HG03432 (cell line): Measurements from ENCODE around the gene NADSYN1.
"Not testable (repeated sequence)": the region's sequence is repeated elsewhere in the genome, so short reads cannot be mapped to it uniquely, and the experiment has no call there.

Experiments used
- ATAC-seq: cut with Tn5 transposase; IDR thresholded peaks from one replicate; pipeline ENCODE4 v1.9.1; 2021; ENCODE audit warnings: mild to moderate bottlenecking, moderate library complexity; ENCODE audit not compliant: unreplicated experiment

Gene NADSYN1

DNA sequence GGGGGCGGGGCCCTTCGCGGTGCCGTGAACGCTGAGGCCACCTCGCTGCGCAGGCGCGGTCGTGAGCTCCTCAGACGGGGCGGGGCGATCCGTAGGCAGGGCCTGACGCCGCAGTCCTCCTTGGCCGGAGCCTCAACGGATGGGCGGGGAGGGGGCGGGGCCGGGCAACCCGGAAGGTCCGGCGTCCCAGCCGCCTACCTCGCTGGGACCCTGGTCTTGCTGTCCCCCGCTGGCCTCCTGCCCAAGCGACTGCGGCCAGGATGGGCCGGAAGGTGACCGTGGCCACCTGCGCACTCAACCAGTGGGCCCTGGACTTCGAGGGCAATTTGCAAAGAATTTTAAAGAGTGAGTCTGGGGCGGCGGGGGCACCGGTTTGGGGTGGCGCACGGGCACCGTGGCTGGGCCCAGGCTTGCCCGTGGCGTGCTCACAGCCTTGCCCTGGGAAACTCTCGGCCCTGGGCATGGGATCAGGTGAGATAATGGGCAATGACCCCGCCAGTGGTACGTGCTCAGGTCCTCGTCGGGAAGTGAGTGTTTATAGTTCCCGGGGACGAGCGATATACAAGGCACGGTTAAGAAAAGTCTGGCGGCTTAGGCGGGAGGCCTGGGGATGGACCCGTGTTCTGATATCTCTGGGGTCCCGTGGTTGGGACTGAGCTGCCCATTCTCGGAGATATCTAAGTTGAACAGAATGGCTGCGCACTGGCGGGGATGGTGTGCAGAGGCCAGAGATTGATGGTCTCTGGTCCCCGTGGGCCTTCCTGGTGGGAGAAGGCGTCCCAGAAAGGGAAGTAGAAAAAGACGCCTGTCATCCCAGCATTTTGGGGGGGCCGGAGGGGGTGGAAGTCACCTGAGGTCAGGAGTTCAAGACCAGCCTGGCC, at the start of gene NADSYN1:
TSS of gene NADSYN1 (plus strand) at position 167 of the 881 bp plus-strand sequence. CDS start at position 261, 94 bp downstream.
- ATAC-seq, result peak; percentile 57

DNA sequence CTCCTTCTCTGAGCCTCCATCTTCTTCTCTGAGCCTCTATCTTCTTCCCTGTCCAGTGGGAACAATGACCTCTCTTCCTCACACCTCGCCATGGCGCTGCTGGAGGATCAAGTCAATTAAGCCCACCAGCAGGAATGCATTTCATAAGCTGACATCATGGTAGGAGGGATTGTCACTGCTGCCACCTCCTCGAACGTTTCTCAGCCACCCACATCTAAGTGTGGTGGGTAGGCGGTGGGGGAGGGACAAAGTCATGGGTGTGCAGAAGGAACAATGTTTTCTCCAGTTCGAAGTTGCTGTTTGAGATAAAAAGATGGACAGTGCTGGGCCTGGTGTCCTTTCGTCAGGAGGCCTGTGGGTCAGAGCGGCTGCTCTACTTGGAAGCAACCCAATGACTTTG, 48.8 kb upstream of the NADSYN1 start:
- ATAC-seq, result no peak

DNA sequence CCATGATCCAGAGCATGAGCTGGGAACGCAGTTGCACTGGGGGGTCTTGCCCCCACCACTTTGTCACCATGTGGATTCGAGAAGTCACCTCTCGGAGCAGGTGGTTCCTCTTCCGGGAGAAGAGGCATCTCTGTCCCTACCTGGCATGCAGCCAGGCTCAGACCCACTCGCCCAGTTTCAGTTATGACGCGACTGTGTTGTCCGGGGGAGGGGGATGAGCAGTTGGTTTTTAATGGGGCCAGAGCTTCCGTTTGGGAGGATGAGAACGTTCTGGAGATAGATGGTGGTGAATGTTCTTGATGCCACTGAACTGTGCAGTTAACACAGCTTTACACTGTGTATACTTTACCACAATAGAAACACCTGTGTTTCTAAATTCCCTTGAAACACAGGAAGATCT, 46.3 kb upstream of the NADSYN1 start:
- ATAC-seq, result no peak

DNA sequence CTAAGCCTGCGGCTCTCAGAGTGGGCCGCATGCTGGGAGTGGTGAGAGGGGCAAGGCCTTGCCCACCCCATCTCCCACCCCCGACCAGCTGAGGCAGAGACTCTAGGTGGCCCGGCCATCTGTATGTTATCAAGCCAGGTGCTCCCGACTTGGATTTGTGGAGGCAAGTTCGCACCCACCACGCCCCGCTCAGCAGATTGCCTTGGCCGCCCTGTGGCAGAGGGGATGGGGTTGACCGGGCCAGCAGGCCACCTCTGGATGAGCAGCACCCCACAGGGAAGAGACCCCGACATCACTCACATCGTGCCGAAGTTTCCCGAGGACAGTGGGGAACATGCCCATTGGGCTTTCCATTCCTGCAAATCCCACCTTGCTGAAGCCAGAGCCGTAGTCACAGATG, 45.6 kb upstream of the NADSYN1 start:
- no peak for ATAC-seq

DNA sequence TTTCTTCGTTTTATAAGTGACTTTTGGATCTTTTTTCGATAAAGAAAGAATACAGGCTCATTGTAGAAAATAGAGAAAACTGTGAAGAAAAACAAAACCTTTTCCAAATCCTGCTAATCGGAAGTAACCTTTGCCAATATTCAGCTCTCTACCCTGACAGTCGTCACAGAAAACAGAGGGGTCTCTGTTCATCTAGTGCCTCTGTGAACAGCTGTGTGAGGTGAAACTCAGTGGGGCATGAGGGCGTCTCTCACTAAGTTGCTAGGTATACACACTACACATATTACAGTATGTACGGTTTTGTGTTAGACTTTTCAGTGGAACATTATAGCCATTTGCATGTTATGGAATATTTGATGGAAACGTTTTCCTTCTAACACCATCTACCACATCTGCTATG, 44.2 kb upstream of the NADSYN1 start:
- ATAC-seq, result no peak

DNA sequence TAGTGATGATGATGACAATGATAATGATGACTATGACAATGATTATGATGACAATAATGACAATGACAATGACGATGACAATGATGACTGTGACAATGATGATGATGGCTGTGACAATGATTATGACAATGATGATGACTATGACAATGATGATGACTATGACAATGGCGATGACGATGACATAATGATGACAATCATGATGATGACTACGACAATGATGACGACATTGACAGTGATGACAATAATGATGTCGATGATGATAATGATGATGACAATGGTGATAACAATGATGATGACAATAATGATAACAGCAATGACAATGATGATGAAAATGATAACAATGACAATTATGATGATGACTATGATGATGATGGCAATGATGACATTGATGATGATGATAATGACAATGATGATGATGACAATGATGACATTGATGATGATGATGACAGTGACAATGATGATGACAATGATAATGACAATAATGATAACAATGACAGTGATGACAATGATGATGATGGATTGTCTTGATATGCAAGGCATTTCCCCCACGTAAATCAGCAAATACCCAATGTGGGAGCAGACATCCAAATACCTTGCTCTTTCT, 42.5 kb upstream of the NADSYN1 start:
- ATAC-seq, result no peak

DNA sequence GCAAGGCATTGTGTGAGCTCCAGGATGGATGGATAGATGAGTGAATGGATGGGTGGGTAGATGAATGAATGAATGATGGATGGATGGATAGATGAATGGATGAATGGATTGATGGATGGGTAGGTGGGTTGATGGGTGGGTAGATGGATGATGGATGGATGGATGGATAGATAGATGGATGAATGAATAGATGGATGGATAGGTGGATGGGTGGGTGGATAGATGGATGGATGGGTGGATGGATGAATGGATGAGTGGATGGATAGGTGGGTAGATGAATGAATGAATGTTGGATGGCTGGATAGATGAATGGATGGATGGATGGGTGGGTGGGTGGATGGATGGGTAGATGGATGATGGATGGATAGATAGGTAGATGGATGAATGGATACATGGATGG, 38.4 kb upstream of the NADSYN1 start:
- no peak for ATAC-seq

DNA sequence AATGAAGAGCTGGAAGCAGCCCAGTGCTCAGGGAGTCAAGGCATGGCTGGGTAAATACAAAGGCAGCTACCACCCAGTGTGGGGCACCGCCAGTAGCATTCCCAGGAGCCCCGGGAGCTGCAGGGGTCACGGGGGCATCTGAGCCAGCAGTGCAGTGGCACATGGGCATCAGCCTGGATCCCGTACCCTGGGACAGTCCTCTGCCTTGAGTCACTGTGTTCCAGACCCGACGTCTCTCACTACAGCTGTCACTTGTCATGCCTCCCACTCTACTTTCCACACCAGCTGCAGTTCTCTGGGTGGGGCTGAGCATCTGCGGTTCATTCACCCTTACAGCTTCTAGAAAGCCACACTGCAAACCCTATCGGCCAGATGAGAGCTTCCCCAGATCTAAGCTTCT, 34.4 kb upstream of the NADSYN1 start:
- ATAC-seq, result no peak

DNA sequence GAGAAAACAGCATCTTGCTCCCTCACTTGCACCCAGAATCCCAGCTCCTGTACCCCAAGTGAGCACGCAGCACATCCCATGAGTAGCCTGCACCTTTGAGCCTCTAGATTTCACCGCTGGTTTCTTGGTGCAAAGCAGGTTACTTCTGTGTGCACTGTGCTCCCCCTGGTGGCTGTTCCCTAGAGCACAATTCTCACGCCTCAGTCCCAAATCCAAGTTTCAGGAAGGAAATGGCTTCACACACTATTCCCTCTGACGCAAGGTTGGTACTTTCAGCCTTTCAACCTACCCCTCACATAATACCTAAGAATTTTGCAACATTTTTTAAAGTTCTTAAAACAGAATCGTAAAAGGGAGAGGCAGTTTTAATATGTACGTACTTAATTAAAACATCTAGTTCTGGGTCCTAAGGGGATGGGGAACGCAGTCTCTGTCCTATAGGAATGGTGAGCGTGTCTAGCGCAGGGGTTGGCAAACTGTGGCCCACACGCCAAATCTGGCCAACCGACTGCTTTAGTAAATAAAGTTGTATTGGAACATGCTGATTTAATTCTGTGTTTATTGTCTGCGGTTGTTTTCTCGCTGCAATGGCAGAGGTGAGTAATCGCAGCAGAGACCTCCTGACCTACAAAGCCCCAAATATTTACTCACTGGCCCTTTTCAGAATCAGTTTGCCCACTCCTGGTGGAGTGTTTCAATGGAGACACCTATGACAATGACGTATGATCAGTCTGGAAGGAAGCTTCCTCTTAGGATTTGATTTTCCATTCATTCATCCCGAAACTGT, 32.4 kb upstream of the NADSYN1 start:
- ATAC-seq, result no peak

DNA sequence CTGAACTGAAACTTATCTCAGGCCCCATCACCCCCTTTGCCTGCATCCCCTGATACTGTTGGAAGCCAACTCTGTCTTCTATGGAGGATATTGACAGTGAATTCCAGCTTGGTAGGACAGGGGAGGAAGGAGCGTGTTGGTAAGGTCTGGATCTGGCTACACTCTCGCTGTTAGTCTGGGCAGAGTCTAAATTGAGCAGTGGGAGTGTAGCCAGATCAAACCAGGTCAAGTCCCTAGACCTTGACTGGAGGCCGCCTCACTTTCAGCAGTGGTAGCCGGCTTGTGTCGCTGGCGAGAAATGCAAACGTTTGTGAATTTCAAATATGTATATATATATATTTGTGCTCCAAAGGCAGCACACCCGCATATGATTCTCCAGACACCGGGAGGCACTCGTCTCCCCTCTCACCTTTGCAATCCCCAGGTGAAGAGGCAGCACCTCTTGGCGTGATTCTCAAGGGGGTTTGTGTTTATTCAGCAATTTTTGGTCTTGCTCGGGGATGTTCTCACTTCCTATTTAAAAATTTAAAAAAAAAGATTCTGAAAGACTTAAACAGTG, 31.5 kb upstream of the NADSYN1 start:
- no peak for ATAC-seq

DNA sequence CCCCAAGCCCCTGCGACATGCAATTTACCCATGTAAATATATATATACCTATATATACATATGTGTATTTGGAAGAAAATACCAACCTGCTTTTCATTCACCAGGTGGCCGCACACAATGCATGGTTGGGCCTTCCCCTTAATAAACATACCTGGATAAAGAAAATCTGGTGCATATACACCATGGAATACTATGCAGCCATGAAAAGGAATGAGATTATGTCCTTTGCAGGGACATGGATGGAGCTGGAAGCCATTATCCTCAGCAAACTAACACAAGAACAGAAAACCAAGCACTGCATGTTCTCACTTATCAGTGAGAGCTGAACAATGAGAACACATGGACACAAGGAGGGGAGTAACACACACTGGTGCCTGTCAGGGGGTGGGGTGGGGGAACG, 30.7 kb upstream of the NADSYN1 start:
- ATAC-seq, result not testable (repeated sequence)

DNA sequence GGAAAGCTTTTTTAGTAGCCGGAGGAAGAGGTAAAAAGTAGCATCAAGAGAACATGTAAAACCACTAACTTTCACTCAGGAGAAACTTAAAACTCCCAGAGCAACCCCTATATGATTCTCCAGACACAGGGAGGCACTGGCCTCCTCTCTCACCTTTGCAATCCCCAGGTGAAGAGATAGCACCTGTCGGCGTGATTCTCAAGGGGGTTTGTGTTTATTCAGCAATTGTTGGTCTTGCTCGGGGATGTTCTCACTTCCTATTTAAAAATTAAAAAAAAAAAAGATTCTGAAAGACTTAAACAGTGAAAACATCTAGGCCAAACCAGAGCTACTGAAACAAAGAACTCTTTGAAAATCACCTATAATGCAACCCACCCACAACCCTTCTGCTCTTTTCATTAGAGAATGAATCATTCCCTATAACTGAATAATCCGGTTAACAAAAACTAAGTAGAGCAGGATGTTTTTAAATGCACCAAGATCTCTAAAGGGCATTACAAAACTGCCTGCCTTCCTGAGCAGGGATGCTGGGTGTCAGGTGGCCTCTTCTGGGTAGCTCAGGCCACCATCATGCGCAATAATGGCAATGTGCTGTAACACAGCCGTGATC, 29.7 kb upstream of the NADSYN1 start:
- no peak for ATAC-seq

DNA sequence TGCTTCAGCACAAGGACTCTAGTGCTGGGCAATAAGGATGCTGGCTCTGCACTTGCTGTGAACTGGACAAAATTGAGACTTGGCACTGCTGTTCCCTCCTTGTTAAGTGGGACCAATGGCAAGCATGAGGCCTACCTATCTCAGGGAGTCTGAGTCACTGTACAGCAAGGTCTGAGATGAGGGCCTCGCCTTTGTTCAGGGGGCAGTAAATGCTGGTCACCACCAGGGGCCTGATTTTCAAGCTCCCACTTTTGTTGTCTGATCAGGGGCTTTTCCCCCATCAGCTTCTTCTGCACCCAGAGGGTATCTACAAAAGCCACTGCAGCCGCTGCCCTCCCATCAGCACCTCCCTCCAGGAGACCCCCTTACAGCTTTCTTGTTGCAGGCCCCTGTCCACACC, 27.6 kb upstream of the NADSYN1 start:
- no peak for ATAC-seq

DNA sequence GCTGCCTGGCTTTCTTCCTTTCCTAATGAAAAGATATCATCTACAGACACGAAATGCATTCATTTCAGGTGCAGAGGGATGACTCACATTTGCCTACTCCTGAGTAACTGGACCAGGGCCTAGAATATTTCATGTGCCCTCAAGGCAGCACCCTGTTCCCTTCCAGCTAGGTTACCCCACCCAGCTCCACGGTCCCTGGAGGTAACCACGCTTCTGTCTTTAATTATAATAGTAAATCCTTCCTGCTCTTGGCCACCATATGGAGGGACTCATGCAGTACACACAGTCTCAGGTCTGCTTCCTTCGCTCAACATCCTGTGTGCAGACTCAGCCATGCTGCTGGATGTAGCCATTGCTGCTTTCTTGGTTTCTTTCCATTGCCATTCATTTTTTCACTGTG, 27.1 kb upstream of the NADSYN1 start:
- ATAC-seq, result no peak

DNA sequence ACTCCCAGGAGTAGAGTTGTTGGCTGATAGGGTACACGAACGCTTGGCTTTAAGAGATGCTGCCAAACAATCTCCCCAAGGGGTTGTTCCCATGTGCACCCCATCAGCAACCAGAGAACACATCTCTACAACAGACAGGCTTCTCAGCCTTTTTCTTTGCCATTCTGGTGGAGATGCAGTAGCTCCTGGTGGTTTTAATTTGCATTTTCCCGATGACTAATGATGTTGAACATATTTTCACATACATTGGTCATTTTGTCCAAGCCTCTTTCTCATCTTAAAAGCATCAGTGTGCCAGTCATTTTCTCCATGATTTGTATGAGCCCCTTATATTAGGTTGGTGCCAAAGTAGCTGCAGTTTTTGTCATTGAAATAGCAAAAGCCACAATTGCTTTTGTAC, 26.6 kb upstream of the NADSYN1 start:
- no peak for ATAC-seq

DNA sequence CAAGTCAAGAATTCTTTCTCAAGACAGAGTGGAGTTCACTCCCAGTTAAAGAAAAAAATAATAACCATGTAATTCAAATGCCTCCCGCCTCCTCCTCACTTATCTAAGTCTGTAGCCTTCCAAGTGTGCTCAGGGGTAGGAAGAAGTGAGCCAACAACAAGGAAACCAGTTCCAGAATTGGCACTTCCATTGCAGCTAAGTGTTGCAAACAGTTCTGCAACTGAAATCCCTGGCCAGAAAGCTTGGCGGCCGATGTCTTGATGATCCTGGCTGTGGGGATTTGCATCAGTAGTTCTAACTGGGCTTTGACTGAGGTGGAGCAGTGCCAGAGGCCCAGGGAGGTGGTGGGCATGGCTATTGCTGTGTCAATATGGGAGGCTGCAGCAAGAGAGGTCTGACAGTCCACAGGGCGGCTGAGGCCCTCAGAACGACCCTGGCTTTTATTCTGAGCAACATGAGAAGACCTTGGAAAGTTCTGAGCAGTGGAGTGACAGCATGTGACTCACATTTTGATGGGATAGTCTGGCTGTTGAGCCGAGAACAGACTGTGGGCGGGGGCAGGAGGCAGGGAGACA, 24.1 kb upstream of the NADSYN1 start:
- no peak for ATAC-seq

DNA sequence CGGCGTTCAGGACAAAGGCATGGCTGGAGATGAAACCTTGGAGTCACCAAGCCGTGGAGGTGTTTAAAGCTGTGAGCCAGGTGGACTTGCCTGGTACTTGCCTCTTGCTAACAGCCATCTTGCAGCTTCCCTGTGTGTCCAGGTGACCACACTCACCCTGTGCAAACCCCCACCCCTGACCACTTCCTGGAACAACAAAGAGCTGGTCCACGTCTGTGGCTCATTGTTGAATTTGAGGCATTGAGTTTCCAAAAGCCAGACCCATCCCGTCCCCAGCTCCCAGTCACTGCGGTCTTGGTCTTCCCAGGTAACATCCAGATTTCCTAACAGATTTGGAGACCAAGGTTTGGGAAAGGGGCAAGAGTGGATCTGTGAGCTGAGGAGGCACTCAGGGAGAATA, 23.3 kb upstream of the NADSYN1 start:
- ATAC-seq, result no peak

DNA sequence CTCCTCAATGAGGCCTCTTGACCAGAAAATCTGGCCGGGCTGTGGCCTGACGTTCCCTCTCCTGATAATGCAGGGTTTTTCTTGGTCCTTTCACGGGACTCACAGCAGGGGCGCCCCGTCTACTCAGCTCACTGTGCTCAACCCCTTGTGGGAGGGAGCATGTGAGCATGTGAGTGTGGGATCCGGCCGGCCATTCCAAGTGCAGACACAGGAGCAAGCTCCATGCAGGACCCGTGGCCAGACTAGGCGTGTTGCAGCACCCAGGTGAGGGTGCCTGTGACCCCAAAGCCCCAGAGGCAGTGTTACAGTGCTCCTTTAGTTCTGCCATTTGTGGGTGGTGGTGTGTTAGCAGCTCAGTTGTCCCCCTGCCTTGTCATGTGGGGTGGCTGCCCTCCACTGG, 22.8 kb upstream of the NADSYN1 start:
- no peak for ATAC-seq

DNA sequence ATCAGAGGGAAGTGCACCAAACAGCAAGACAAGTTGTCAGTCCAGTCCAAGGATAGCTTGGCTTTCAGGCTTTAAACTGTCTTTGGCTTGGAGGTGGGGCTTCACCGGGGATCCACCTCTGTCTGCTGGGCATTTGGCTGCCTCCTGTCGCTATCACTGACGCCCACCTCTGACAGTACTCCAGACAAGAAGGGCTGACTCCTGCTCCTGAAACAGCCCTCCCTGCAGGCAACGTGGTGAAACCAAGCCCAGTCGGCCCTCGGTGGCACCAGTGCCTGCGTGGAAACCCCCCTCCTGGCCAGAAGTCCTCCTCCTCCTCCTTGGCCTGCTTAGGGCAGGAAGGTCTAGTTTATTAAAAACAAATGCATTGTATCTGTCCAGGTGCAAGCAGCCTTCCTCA, 21.7 kb upstream of the NADSYN1 start:
- no peak for ATAC-seq

DNA sequence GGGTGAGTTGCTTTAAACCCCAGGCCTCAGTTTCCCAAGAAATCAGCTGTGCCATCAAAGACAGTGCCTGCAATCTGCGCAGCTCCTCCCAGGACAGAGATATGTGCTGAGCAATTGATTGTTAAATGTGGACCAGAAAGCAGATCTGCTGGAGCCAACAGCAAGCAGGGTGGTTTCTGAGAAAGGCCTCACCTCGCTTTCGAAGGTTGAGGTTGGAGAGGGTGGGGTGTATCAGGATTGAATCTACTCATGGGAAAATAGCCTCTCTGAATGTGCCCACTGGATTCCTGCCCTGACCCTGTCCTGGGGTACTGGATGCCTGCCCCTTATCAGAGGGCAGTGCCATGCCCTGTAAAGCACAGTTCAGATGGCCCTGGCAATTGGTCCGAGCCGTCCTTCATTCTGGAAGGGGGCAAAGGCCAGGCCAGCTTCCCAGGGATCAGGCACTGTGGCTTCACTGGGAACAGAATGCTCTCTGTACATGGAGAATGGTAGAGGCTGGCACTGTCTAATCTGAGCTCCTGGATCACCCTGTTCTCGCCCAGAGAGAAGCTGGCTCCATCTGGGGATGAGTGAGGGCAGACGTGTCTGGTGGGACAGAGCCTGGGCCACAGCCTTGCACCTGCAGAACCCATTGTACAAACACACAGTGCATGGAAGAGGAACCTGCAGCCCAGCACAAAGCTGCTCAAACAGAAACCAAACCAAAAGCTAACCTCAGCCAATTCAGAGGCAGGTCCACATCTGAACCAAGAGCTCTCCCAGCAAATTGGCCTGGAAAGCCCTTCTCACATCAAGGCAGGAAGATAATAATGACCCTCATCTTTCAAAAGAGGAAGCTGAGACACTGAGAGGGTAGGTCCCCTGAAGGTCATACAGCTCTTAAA, 20.0 kb upstream of the NADSYN1 start:
- no peak for ATAC-seq
